Testis (tissue), 3 donors: ENCODE measurements around the gene SYTL2. TPM values are rescaled to one million over a fixed set of nuclear protein-coding genes. Genes with fewer than 3 reads are reported as not detected.

Experiments
- DNase-seq: peaks from one replicate; pipeline ENCODE4 v3.0.0-alpha.2; 2019
- H3K27ac ChIP-seq, 2 donors: fragments of 200-600 bp; sonication (generic); one replicate each; pipeline ENCODE4 v1.5.1; 2019
- H3K27me3 ChIP-seq: fragments of 200-600 bp; sonication (generic); one replicate; pipeline ENCODE4 v1.5.1; 2019
- H3K36me3 ChIP-seq: fragments of 200-600 bp; sonication (generic); one replicate; pipeline ENCODE4 v1.5.1; 2017; ENCODE audit warnings: low read depth; ENCODE audit errors: missing control alignments
- H3K4me1 ChIP-seq: fragments of 200-600 bp; sonication (generic); one replicate; pipeline ENCODE4 v1.5.1; 2019
- H3K4me3 ChIP-seq, 2 donors: fragments of 200-600 bp; sonication (generic); one replicate each; pipeline ENCODE4 v1.5.1; 2017 to 2019
- H3K9me3 ChIP-seq: fragments of 200-600 bp; sonication (generic); one replicate; pipeline ENCODE4 v1.5.1; 2017
- POLR2A ChIP-seq: fragments of 450-650 bp; IDR thresholded peaks from one replicate; pipeline ENCODE4 v1.6.1; 2017; ENCODE audit warnings: antibody characterized with exemption, mild to moderate bottlenecking, moderate library complexity
- WGBS, 2 donors: methylation state at CpG; one replicate each; pipeline ENCODE4 v1.1.5; 2018; 5-methylcytosine and 5-hydroxymethylcytosine counted together
- intact Hi-C: fragments of 100-400 bp; cut with DNase I; formaldehyde crosslinking; loops from one replicate; pipeline ENCODE4 v1.15.1; 2023; ENCODE audit warnings: low total_unique reads
- polyA plus RNA-seq: library from polyadenylated mRNA; stranded (reverse); fragments of 350-450 nt; fragmentation: Illumina TruSeq; extraction: RNeasy Lipid Tissue Mini Kit (QIAGEN cat#74804); gene quantifications from one replicate; pipeline ENCODE4 v1.2.3, GENCODE V29; 2014; ENCODE audit warnings: low read depth, low replicate concordance; ENCODE audit not compliant: insufficient read depth
- total RNA-seq, 2 donors: library from RNA; depleted of rRNA; stranded (reverse); fragments of >200 nt; gene quantifications; one replicate each; pipeline ENCODE4 v1.2.3, GENCODE V29; 2016
- TF ChIP-seq, protein P1 (sequence below), 3 experiments: fragments of 450-650 bp in 2 of 3; fragments of 200-600 bp in 1 of 3; sonication (generic) in 1 of 3; IDR thresholded peaks; one replicate each; pipeline ENCODE4 v1.5.1; 2016 to 2019; ENCODE audit warnings: antibody characterized with exemption in 3 of 3, mild to moderate bottlenecking in 2 of 3, moderate library complexity in 1 of 3

The SYTL2 gene
- total and polyA plus RNA-seq, 3 donors from 2014 or later: 12.3 to 16.9 (median 14.4) TPM

DNA sequence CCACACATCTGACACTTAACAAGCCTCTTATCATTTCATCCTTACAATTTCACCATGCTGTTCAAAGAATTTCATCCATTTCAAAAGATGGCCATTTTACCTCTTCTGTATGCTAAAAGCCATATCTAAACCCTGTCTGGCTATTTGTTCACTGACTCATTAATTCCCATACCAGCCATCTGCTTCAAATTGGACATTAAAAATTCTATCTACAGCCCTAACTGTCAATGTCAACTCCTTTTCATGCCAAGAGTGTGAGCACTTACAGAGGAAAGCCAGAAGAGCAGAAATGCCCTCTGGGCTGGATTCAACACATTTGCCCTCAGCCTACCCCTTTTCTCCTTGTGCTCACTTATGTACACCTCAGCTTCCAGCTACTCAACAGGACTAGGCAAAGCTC lies 59.2 kb downstream of the SYTL2 start:
- no peak overlapping the region for H3K27ac ChIP-seq
- no peak for DNase-seq
- H3K4me3 ChIP-seq: no peak overlapping the region
- intact Hi-C loops: no loop called here
- no peaks in the 10 kb centered on the region for H3K27me3 ChIP-seq
- peaks cover 3% of the 10 kb centered on the region for H3K4me1 ChIP-seq
- H3K36me3 ChIP-seq: no peaks in the 10 kb centered on the region
- no peak for TF ChIP-seq POLR2A
- TF ChIP-seq, protein P1, sequence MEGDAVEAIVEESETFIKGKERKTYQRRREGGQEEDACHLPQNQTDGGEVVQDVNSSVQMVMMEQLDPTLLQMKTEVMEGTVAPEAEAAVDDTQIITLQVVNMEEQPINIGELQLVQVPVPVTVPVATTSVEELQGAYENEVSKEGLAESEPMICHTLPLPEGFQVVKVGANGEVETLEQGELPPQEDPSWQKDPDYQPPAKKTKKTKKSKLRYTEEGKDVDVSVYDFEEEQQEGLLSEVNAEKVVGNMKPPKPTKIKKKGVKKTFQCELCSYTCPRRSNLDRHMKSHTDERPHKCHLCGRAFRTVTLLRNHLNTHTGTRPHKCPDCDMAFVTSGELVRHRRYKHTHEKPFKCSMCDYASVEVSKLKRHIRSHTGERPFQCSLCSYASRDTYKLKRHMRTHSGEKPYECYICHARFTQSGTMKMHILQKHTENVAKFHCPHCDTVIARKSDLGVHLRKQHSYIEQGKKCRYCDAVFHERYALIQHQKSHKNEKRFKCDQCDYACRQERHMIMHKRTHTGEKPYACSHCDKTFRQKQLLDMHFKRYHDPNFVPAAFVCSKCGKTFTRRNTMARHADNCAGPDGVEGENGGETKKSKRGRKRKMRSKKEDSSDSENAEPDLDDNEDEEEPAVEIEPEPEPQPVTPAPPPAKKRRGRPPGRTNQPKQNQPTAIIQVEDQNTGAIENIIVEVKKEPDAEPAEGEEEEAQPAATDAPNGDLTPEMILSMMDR (IDR thresholded peaks at IDR 0.05): no peak
- no peaks in the 10 kb centered on the region for H3K9me3 ChIP-seq

DNA sequence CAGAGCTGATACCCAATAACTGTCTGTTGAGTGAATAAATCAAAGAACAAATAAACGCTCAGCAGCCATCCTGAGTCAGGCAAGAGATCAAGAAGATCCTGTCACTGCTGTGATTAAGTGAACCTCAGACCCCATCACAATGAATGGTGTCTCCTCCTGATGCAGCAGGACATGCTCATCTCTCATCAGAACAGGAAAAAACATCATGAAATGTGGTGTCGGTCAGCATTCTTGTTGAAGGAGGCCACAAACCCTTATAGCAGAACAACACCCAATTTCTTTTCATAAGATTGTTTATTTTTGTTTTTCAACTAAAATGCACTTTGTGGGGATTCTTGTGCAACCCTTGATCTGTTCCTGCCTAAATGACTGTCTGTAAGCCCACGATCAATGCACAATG lies 60.3 kb downstream of the SYTL2 start:
- Histone ChIP-seq H3K9me3 (no peaks in the 10 kb centered on the region), H3K4me1 (peaks cover 3% of the 10 kb centered on the region), H3K27ac (no peak overlapping the region), H3K27me3 (no peaks in the 10 kb centered on the region), H3K36me3 (no peaks in the 10 kb centered on the region), H3K4me3 (no peak overlapping the region)
- no peak for TF ChIP-seq POLR2A
- TF ChIP-seq, protein P1 (IDR thresholded peaks at IDR 0.05): no peak
- DNase-seq: no peak
- 85 to 89% methylated on average over 3 of the region's 3 CpGs for WGBS, 2 donors
- intact Hi-C loops: no loop called here

DNA sequence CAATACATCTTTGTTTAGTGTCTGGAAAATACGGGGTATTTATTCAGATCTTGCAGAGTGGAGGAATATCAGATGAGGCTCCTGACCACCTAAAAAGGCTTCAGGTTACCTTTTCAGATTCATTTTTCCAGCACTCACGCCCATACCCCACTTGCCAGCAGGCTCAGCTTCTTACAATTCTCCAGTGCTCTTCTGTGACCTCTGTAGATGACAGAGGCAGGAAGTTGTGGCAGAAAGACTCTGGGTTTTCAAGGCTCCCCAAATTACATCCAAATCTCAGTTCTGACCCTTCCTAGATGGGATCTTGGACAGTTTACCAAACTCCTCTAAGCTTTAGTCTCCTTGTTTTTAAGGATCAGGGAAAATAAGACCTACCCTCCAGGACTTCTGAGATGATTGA lies 61.1 kb downstream of the SYTL2 start:
- intact Hi-C loops: no loop called here
- Histone ChIP-seq H3K27ac (no peak overlapping the region), H3K4me3 (no peak overlapping the region), H3K36me3 (no peaks in the 10 kb centered on the region), H3K27me3 (no peaks in the 10 kb centered on the region), H3K4me1 (peaks cover 3% of the 10 kb centered on the region), H3K9me3 (no peaks in the 10 kb centered on the region)
- 74 to 95% methylated on average over 2 of the region's 2 CpGs for WGBS, 2 donors
- no peak for DNase-seq
- no peak for TF ChIP-seq POLR2A
- TF ChIP-seq, protein P1 (IDR thresholded peaks at IDR 0.05): no peak

DNA sequence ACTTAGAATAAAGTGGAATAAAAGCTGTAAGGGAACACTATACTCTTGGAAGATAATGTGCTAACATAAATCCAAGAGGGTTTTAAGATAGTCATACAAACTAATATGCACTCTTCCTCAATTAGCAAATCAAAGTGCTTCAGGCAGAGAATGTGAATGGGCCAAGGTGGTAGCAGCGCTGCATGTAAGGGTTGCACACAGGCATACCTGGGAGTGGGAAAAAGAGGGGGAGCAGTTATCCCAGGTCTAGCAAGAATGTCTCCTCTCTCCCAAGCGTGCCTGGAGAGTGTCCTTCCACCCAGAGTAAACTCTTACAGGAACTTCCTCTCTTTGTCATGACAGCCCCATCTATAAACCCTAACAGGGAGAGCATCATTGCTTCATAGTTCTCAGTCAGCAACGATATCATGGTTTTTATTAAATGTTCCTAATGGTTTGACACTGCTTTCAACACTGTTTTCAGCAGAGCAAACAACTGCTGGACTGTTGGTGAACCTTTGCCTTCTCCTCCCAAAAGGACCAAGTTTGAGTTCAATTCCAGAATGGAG lies 61.6 kb downstream of the SYTL2 start:
- Histone ChIP-seq H3K4me1 (peaks cover 3% of the 10 kb centered on the region), H3K4me3 (no peak overlapping the region), H3K27ac (no peak overlapping the region), H3K36me3 (no peaks in the 10 kb centered on the region), H3K27me3 (no peaks in the 10 kb centered on the region), H3K9me3 (no peaks in the 10 kb centered on the region)
- intact Hi-C loops: no loop called here
- TF ChIP-seq, protein P1 (IDR thresholded peaks at IDR 0.05): no peak
- no peak for TF ChIP-seq POLR2A
- WGBS, 2 donors: 82 to 94% methylated on average over 3 of the region's 3 CpGs
- no peak for DNase-seq

DNA sequence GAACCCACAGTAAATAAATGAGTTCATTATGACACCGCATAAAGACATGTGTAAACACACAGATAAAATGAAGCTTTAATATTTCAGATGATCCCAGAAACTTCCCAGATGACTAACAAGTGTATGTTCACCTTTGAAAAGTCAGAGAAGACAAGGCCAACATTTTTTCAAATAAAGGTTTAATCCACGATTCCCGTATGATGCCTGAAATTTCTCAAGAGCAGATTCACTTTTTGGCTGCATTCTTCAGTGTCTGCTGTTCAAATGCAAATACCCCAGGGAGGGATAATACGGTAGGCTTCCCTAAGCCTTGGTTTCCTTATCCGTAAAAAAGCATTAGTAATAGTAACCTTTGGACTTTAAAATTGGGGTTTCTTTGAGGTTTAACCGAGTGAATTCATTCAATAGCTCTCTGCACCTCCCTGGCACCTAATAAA lies 62.5 kb downstream of the SYTL2 start:
- H3K4me3 ChIP-seq: no peak overlapping the region
- no peaks in the 10 kb centered on the region for H3K27me3 ChIP-seq
- H3K4me1 ChIP-seq: peaks cover 3% of the 10 kb centered on the region
- 86 to 87% methylated on average over 6 of the region's 6 CpGs for WGBS, 2 donors
- H3K27ac ChIP-seq: no peak overlapping the region
- H3K9me3 ChIP-seq: no peaks in the 10 kb centered on the region
- intact Hi-C loops: no loop called here
- H3K36me3 ChIP-seq: no peaks in the 10 kb centered on the region
- TF ChIP-seq, protein P1 (IDR thresholded peaks at IDR 0.05): no peak
- TF ChIP-seq POLR2A: no peak
- no peak for DNase-seq
